AG09309 (cell line): Measurements from ENCODE around the gene NR2F2.
A peak's percentile ranks its signal among the peaks of the same experiment; 100 is the strongest.

Experiments
- DNase-seq: peaks from one replicate; pipeline ENCODE4 v3.0.0-alpha.2; 2010; ENCODE audit warnings: low read depth
- H3K4me3 ChIP-seq: 2 replicates; pipeline ENCODE4 v1.5.1; 2011; ENCODE audit warnings: mild to moderate bottlenecking, low read depth, low read length, moderate library complexity; ENCODE audit not compliant: control insufficient read depth
- CTCF ChIP-seq: IDR thresholded peaks from 2 replicates; pipeline ENCODE4 v1.5.1; 2011; ENCODE audit warnings: mild to moderate bottlenecking, low read depth, low read length, inconsistent platforms; ENCODE audit not compliant: insufficient read depth, control insufficient read depth; ENCODE audit errors: missing control alignments

Gene NR2F2

DNA sequence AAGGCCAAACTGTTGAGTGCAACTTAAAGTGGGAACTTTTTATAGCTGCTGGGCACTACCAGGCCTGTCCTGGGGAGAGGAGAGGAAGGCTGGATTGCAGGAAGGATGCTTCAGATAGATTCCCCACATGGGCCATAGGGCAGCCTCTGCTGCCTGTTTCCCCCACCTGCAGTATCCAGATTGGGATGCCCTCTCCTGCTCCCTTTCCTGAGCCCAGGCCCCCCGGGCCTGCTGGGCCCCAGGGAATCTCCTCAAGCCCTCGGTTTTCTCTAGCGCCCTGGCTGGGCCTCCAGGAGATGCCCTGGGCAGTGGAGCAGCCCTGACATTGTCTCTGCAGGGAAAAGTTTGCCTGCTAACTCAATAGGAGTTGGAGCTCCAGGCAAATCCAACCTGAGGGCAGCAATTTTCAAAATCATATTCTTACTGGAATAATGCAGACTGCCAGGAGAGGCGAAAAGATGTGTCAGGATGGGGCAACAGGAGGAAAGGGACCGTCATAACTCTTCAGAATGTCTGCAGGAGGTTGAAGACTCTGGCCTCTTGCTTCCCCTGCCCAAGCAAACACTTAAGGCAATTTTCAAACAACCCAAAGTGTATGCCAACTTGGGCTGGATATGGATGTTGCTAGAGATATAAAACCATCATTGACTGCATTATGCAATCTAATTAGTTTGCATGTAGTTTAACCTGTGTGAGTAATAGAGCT lies 4.4 kb downstream of the NR2F2 start:
- DNase-seq: no peak

DNA sequence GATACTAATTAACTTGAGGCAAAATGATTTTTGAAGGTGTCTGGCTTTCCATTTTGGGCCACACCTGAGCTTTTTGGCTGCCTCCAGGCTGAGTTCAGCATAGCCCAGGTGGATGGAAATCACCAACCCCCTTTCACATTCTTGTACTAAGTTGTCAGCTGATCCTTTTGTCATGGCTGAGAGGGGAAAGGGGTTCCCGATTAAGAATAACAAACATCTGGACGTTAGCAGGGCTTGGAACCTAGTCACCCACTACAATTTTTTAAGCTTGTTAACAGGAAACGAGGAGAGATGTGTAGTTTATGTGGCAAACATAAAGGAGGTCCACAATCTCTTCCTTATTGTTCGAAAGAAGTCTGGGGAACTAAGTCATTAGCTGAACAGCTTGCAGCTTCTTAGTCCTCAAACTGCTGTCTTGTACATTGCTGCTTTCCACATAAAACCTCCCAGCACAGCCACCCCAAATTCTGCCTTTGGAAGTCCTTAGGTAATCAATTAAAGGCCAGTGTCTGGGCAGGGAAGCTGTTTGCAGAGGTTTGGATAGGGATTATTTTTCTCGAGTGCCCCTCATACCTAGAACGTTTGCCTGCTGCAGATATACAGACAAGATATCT lies 5.0 kb downstream of the NR2F2 start:
- no peak for DNase-seq
- peak overlapping the region; percentile 75 for H3K4me3 ChIP-seq
- TF ChIP-seq CTCF: no peak

More for the DNA sequence above, 4.4 kb downstream of the NR2F2 start:
- H3K4me3 ChIP-seq: peak overlapping the region; percentile 75
- TF ChIP-seq CTCF: no peak

- peak overlapping the region; percentile 75 for H3K4me3 ChIP-seq
- DNase-seq: no peak
These were observed 5.7 kb downstream of the NR2F2 start for GRCh38 chr15:96336108-96336595.

DNA sequence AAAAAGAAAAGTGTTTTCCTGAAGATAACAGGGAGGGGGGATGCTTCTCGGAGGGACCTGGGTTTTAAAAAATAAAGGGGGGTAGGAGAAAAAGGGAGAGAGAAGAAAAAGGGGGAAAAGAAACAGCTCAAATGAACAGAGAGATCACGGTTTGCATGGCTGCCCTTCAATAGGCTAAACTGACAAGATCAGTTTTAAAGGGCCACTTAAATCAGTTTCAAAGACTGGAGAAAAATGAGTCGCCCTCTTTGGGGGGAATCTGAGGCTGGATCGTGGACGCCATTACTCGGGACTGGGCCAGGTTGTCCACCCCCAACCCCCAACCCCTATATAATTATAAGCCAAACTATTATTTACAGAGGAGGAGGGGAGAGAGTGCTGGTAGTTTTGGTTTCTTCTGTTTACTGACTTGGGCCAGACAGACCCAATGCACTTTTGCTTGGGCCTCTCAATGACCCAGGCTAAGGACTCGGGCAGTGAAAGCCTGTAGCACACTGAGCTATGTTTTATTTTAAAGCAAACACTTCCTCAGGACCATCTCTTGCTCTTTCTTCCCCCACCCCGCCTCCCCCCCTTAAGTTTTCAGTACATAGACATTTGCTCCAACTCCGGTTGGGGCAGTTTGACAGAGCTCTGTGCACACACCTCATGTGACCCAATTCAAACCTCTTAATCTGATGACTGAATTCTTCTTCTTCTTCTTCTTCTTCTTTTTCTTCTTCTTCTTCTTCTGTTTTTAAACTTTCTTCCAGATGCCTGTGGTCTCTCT lies 6.3 kb downstream of the NR2F2 start:
- DNase-seq: no peak

More at GRCh38 chr15:96336108-96336595, 5.7 kb downstream of the NR2F2 start:
- TF ChIP-seq CTCF: no peak

GRCh38 chr15:96337365-96338023 lies 7.0 kb downstream of the NR2F2 start:
- no peak for TF ChIP-seq CTCF

More for the DNA sequence above, 6.3 kb downstream of the NR2F2 start:
- TF ChIP-seq CTCF: no peak
- H3K4me3 ChIP-seq: peak overlapping the region; percentile 75

More at GRCh38 chr15:96337365-96338023, 7.0 kb downstream of the NR2F2 start:
- peak overlapping the region; percentile 75 for H3K4me3 ChIP-seq
- no peak for DNase-seq
